GM19351 (cell line): Measurements from ENCODE around the gene CAV3.

Experiments
- ATAC-seq: cut with Tn5 transposase; IDR thresholded peaks from one replicate; pipeline ENCODE4 v1.9.1; 2021; ENCODE audit warnings: mild to moderate bottlenecking, moderate library complexity; ENCODE audit not compliant: unreplicated experiment

The CAV3 gene

GRCh38 chr3:8759038-8759707, 25.6 kb downstream of the CAV3 start:
- ATAC-seq, result no peak

DNA sequence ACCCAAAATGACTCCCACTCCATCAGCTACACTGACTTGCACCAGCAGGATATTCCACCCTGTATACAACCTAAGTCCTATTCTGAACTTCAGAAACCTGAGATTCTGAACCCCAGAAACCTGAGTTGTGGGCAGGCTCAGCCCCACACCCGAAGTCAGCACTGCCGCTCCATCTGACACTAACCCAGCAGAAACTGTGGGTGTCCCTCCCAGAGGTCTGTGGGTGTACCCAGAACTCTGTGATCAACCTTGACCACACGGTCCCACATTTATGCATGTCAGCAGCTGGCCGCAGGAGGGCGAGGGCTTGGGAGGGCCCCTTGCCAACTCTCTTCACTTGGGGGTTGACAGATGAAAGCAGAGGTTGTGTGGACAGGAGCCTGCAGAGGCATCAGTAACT, 26.5 kb downstream of the CAV3 start:
- no peak for ATAC-seq

DNA sequence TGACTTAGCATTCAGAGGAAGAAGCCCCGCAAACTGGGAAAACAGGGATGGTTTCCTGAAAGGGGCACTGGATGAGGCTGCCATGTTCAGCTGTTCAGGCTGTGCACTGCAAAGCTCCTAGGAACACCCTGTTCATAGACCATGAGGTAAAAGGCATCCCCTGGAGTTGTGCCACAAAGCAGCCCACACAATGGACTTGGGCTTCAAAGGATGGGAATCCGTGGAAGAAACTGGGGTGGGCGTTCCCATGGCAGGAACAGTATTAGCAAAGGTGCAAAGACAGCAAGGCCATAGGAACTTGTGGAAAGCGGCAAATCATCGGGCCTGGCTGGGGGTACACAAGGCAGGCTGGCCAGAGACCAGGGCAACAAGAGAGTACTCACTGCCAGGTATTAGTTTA, 26.9 kb downstream of the CAV3 start:
- ATAC-seq, result no peak

GRCh38 chr3:8761866-8762265, 28.3 kb downstream of the CAV3 start:
- ATAC-seq, result no peak

- no peak for ATAC-seq
These were observed 29.2 kb downstream of the CAV3 start for GRCh38 chr3:8762607-8763377.

- ATAC-seq, result no peak
These were observed 30.9 kb downstream of the CAV3 start for GRCh38 chr3:8764528-8764927.

DNA sequence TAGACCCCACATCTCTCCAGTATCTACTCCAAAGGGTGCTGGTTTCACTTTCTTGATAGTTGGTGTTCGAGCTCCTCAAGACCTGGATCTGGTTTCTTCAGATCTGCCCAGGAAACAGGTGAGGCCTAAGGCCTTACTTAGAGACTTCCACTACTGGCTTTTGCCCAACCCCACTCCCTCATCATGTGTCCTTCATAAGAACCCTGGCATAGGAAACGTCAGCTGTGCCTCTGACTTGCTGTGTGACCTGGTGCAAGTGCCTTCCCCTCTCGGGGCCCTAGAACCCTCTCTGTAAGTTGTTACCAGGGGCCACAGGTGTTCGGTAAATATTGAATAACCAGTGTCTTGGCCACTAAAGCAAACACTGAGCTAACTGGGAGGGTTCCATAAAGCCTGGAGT, 31.9 kb downstream of the CAV3 start:
- no peak for ATAC-seq

- ATAC-seq, result no peak
These were observed 32.5 kb downstream of the CAV3 start for GRCh38 chr3:8766148-8766547.

DNA sequence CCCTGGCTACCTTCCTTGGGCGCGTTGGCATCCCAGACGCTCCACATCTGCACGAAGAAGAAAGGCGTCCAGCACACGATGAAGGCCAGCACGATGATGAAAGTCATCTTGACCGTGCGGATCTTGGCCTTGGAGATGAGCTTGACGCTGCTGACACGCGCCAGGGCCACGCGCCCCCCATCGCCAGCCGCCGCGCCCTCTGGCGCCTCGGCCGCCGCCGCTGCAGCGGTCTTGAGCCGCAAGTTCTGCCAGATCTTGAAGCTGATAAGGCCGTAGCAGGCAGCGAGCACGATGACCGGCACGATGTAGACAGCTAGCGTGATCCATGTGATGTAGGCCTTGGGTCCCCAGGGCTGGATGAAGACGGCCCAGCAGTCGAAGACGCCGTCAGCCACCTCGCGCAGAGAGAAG, 33.7 kb downstream of the CAV3 start:
- no peak for ATAC-seq

DNA sequence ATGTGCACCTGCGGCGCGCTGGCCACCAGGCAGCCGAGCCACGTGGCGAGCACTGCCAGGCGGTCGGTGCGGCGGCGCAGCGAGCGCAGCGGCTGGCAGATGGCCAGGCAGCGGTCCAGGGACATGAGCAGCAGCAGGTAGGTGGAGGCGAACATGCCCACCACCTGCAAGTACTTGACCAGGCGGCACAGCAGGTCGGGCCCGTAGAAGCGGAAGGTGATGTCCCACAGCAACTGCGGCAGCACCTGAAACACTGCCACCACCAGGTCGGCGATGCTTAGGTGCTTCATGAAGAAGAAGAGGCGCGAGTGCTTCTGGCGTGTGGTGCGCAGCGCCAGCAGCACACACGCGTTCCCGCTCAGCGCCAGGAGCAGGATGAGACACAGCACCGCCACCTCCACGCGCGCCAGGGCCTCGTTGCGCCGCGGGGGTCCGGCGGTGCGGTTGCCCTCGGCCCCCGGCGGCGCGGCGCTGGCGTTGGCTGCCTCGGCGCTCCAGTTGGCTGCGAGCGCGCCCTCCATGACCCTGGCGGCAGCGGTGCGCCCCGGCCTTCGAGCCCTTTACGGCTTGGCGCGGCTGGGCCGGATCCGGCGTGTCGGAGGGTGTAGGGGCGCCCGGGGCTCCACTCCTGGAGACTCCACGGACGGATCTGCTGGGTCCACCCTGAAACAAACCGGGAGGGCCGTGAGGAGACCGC, 34.2 kb downstream of the CAV3 start:
- peak; percentile 61 for ATAC-seq

- ATAC-seq, result peak; percentile 9
These were observed 34.9 kb downstream of the CAV3 start for GRCh38 chr3:8768364-8769087.

GRCh38 chr3:8769088-8769822, 35.7 kb downstream of the CAV3 start, which contains the start of gene OXTR:
Gene OXTR (minus strand): TSS chr3:8769613. CDS start chr3:8768187, 1,426 bp downstream.
- ATAC-seq, result peak; percentile 70

DNA sequence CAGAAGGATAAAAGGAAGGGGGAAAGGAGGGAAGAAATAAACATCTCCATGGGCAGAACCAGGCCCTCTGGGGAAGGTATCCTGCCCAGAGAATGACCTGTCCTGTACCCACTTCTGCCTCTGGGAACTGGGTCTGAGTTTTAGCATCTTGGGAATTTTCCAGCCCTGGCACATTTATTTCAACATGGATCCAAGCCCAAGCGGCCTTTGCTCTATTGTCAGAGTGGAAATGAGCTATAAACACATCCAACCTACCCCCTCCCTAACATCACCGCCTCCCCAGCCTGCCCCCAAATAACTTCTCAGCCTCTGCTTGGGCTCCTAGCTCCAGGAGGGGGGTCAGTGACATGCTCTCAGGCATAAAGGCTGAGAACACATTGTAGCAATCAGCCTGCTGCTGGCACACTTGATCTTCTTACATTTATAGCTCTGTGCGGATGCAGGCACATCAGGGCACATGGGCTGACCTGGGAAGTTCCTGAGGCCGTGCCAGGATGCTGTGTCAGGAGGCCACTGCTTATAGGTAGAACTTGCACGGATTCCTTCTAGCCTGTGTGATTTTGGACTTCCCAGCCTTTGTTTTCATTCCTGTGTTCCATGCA, 40.4 kb downstream of the CAV3 start:
- ATAC-seq, result no peak

DNA sequence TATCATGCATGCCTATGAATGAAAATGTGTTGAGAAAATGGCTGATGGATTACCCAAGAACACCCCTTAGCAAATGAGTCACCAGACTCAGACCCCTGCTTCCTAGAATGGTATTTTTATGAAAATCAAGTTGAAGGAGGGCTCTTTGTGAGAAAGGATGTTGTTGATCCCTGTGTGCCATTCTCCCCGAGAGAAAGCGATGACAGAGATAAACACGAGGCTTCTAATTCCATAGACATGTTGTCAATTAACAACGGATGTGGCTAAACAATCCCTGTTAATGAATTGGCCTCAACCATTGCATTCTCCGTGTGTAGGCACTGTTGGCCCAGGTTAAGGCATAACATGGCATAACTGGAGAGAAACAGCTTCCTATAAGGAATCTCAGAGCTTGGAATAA, 41.6 kb downstream of the CAV3 start:
- ATAC-seq, result no peak

DNA sequence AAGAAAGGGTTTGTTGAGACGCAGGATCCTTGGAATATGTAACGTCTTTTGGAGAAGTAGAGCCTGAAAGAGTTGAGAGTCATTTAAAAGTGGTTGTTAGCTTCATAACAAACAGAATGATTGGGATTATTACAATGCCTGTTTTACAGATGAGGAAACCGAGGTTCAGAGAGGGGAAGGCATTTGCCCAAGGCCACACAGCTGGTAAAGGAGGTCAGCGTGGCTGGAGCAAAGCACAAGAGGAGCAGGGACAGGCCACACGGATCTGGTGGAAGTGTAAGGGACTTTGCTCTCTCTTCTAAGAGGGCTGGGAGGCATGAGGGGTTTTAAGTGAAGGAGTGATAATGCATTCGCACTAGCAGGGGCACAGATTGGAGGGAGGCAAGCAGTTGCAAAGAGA, 42.0 kb downstream of the CAV3 start:
- no peak for ATAC-seq

- no peak for ATAC-seq
These were observed 42.8 kb downstream of the CAV3 start for GRCh38 chr3:8776406-8776805.

DNA sequence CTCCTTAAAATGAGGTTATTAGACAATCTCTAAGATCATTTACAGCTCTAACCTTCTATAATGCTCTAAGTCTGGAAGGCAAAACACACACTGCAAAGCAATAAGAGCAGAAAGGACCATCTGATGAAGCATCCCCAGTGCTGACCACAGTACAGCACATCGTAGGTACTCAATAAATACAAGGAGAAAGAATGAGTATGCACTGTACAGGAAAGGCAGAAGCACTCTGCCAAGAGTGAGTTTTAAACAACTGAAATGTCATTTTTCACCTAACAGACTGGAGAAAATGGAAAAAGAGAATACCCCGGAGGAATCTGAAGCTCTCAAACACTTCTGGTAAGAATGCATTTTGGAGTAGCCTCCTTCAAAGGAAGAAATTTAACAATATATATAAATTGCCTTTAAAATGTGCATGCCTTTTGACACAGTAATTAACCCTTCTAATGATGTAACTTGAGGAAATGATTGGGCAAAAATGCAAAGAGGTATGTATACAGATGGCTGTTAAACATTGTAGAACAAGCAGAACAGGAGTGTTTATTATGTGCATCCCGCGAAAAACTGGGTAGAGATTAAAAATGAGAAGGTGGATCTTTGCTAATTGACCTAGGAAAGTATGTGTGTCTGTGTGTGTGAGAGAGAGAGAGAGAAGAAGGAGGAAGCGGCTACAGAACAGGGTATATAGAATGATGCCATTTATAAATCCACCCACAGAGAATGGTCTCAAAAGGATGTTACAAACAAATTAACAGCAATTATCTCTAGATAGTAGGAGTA, 43.8 kb downstream of the CAV3 start:
- ATAC-seq, result peak; percentile 78

DNA sequence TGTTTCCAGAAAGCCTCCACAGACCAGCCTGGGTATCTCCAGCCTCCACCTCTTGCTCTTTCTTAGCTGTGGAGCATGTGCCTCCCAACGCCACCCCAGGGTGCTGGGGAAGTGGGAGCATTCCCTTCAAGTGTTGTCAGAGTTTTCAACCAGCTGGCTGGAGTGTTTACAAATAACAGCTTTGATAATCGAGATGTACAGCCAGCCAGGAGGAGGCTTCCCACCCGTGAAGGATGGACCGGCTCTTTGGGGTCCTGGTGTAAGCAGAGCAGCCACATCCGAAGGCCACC, 44.3 kb downstream of the CAV3 start:
- no peak for ATAC-seq

GRCh38 chr3:8778475-8778874, 44.9 kb downstream of the CAV3 start:
- no peak for ATAC-seq

DNA sequence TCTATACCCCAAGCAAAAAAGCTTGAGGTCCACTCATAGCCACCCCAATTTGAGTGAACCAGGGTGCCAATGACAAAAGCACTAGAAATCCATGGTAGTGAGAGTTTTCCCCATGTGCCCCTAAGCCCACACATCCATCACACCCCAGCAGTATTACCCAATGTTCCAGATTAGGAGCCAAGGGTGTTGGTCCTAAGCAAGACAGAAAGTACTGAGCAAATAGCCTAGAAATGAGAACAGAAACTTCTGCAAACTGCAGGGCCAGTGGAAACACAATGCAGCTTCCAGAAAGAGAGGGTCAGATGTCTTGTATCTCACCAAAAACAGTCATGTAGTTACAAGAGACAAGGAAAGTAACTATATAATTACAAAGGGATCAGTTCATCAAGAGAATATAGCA, 46.7 kb downstream of the CAV3 start:
- peak; percentile 62 for ATAC-seq
